BE2C (cell line): ENCODE data around the gene RNASEL.

Experiments used
- DNase-seq: peaks from one replicate; pipeline ENCODE4 v3.0.0-alpha.2; 2020
- H3K27me3 ChIP-seq: fragments of 250-450 bp; sonication (Bioruptor Pico); 2 replicates; pipeline ENCODE4 v1.5.1; 2020; ENCODE audit warnings: mild to moderate bottlenecking
- H3K36me3 ChIP-seq: fragments of 250-450 bp; sonication (Bioruptor Pico); 2 replicates; pipeline ENCODE4 v1.5.1; 2020; ENCODE audit warnings: mild to moderate bottlenecking
- H3K4me1 ChIP-seq: fragments of 250-450 bp; sonication (Bioruptor Pico); 2 replicates; pipeline ENCODE4 v1.5.1; 2020
- H3K4me3 ChIP-seq: 2 replicates; pipeline ENCODE4 v1.5.1; 2011; ENCODE audit warnings: low read depth, low read length
- H3K9me3 ChIP-seq: fragments of 250-450 bp; sonication (Bioruptor Pico); 2 replicates; pipeline ENCODE4 v1.5.1; 2020
- TF ChIP-seq, protein P1 (sequence below): IDR thresholded peaks from 2 replicates; pipeline ENCODE4 v1.5.1; 2012; ENCODE audit warnings: mild to moderate bottlenecking, low read depth, low read length

The RNASEL gene

DNA sequence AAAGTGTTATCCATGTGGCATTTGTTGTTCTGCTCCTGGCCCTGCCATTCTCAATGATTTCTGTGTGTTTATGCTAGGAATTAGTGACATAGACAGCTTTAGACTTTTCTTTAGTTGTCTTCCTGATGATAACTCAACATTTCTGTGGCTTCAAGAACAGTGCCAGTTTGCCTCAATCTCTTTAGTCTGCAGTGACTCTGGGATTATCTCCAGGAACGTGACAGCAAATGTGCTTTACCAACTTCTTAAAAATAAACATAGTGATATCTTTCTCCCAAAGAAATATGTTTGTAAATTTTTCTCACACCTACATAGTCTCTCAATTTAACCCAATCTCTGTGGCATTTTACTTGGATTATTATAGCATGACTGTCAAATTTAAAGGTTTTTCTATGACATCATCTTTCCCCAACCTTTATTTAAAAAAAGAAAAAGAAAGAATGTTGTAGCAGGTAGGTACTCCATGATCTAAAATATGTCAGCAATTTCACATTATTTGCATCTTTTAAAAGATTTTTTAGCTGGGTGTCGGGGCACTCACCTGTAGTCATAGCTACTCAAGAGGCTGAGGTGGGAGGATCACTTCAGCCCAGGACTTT lies 24.6 kb downstream of the RNASEL start:
- Histone ChIP-seq H3K36me3 (no peaks in the 10 kb centered on the region), H3K4me3 (no peak overlapping the region), H3K9me3 (no peaks in the 10 kb centered on the region), H3K27me3 (peaks cover 15% of the 10 kb centered on the region), H3K4me1 (no peaks in the 10 kb centered on the region)
- TF ChIP-seq, protein P1, sequence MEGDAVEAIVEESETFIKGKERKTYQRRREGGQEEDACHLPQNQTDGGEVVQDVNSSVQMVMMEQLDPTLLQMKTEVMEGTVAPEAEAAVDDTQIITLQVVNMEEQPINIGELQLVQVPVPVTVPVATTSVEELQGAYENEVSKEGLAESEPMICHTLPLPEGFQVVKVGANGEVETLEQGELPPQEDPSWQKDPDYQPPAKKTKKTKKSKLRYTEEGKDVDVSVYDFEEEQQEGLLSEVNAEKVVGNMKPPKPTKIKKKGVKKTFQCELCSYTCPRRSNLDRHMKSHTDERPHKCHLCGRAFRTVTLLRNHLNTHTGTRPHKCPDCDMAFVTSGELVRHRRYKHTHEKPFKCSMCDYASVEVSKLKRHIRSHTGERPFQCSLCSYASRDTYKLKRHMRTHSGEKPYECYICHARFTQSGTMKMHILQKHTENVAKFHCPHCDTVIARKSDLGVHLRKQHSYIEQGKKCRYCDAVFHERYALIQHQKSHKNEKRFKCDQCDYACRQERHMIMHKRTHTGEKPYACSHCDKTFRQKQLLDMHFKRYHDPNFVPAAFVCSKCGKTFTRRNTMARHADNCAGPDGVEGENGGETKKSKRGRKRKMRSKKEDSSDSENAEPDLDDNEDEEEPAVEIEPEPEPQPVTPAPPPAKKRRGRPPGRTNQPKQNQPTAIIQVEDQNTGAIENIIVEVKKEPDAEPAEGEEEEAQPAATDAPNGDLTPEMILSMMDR, result no peak
- DNase-seq, result no peak

- Histone ChIP-seq H3K4me1 (no peaks in the 10 kb centered on the region), H3K4me3 (no peak overlapping the region), H3K27me3 (peaks cover 15% of the 10 kb centered on the region), H3K36me3 (no peaks in the 10 kb centered on the region), H3K9me3 (no peaks in the 10 kb centered on the region)
- DNase-seq, result no peak
- TF ChIP-seq, protein P1, result no peak
Measured at GRCh38 chr1:182563095-182563494, 26.0 kb downstream of the RNASEL start.

- no peak overlapping the region for H3K4me3 ChIP-seq
- DNase-seq, result no peak
- no peaks in the 10 kb centered on the region for H3K9me3 ChIP-seq
- H3K27me3 ChIP-seq, result peaks cover 12% of the 10 kb centered on the region
- TF ChIP-seq, protein P1, result no peak
- H3K4me1 ChIP-seq, result no peaks in the 10 kb centered on the region
- no peaks in the 10 kb centered on the region for H3K36me3 ChIP-seq
Measured at GRCh38 chr1:182561456-182561855, 27.6 kb downstream of the RNASEL start.

DNA sequence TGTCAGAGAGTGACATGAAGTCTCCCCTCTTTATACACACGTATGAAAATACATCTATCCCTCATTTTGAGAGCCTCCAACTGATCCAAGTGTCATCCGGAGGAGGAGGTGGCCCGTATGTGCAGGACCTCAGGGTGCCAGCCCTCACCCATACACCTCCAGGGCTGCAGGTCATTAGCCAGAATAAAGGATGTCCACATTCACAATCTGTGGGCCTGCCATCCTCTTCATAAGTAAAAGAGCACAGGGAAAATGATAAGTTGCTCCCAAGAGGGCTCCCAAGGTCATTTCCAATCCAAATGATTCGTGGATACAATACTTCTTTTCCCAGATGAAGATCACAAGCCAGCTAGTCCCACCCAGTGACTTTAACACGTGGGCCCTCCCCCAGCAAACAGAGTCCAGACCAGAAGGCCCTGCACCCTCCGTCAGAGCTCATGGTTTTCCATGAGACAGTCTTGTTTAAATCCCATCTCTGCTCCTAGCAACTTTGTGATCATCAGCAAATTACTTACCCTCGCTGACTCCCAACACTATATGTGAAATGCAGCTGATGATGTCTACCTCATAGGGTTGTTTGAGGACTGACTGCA lies 28.6 kb downstream of the RNASEL start:
- Histone ChIP-seq H3K4me1 (no peaks in the 10 kb centered on the region), H3K4me3 (no peak overlapping the region), H3K27me3 (peaks cover 4% of the 10 kb centered on the region; the same call in 1 of the 2 replicates), H3K9me3 (no peaks in the 10 kb centered on the region), H3K36me3 (no peaks in the 10 kb centered on the region)
- TF ChIP-seq, protein P1, result no peak
- no peak for DNase-seq

GRCh38 chr1:182556279-182556678 lies 32.8 kb downstream of the RNASEL start:
- DNase-seq, result no peak
- Histone ChIP-seq H3K4me1 (no peaks in the 10 kb centered on the region), H3K36me3 (no peaks in the 10 kb centered on the region), H3K9me3 (no peaks in the 10 kb centered on the region), H3K27me3 (no peaks in the 10 kb centered on the region), H3K4me3 (no peak overlapping the region)
- TF ChIP-seq, protein P1, result no peak

DNA sequence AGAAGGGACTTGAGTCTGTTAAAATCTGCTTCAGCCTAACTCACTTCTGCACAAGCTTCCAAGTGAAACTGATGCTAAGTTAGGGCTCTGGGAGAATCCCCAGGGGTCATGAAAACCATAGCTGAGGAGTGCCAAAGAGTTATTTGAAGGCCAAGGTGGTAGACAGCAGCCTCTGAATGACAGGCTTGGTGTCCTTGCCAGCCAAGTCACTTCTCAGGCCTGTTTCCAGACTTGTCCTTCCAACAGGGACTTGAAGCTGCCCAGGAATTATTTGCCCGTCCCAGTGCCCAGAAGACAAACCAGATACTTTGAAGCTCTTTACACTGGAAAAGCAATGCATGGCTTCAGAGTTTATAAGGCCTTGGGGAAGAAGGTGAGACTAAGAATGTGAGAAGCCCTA lies 33.6 kb downstream of the RNASEL start:
- no peaks in the 10 kb centered on the region for H3K27me3 ChIP-seq
- no peaks in the 10 kb centered on the region for H3K4me1 ChIP-seq
- H3K9me3 ChIP-seq, result no peaks in the 10 kb centered on the region
- DNase-seq, result no peak
- TF ChIP-seq, protein P1, result no peak
- no peak overlapping the region for H3K4me3 ChIP-seq
- no peaks in the 10 kb centered on the region for H3K36me3 ChIP-seq
